Measurements from ENCODE around the gene SEMA4D.

DNA sequence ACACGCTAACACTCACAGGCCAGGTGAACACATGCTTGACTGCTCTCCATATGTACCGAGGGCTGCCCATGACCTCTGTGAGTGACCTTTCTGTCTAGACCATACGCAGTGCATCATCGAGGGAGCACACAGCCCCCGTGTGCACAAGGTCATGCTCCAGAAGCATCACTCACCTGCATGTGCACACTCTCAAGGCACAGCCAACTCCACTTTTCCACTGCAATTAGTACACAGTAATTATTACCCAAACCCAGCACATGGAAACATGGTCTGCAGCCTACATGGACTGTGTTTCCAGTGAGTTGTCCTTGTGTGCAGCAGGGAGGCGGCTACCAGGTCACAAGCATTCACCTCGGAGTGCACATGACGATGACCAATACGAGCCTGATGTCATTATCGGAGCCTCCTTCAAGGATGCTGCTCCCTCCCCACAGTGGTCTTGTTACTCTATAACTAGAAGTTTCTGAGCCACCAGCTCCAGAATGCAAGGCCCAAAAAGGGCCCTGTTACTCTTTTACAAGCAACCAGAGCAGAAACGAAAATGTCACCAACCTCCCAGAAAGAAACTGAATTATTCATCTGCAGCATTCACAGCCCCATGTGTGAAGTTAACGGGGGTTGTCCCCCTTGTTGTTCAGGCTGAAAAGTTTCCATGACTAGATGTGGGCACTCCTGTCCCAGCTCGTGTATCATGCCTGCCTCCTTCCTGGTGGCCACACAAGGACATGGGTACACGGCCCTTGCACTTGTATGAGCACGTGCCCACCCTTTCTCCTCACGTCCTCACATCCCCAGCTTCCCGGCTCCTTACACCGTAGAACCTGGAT, 31.2 kb downstream of the SEMA4D start:
- no peak for TF ChIP-seq CTCF (IDR thresholded peaks at IDR 0.05; ENCODE audit: insufficient read depth, low read length)
- no peak for TF ChIP-seq REST (IDR thresholded peaks at IDR 0.05; ENCODE audit: insufficient replicate concordance, low read depth)

Data from HL-60 (cell line).